GM19468 (cell line): ENCODE data around the gene SLC22A14.
"Not testable (repeated sequence)": the region's sequence is repeated elsewhere in the genome, so short reads cannot be mapped to it uniquely, and the experiment has no call there.

Experiments
- ATAC-seq: cut with Tn5 transposase; IDR thresholded peaks from one replicate; pipeline ENCODE4 v1.9.1; 2021; ENCODE audit warnings: mild to moderate bottlenecking, moderate library complexity, moderate number of reproducible peaks; ENCODE audit not compliant: unreplicated experiment; ENCODE audit errors: extremely low read depth

Gene SLC22A14

GRCh38 chr3:38268522-38268921, 13.6 kb upstream of the SLC22A14 start:
- ATAC-seq, result no peak

- ATAC-seq, result no peak
Measured at GRCh38 chr3:38270606-38271005, 11.5 kb upstream of the SLC22A14 start.

GRCh38 chr3:38271553-38271952, 10.5 kb upstream of the SLC22A14 start:
- ATAC-seq, result no peak

- ATAC-seq, result no peak
Measured at GRCh38 chr3:38274864-38275649, 7.0 kb upstream of the SLC22A14 start.

- ATAC-seq, result no peak
Measured at GRCh38 chr3:38275658-38276057, 6.4 kb upstream of the SLC22A14 start.

- ATAC-seq, result no peak
Measured at GRCh38 chr3:38276081-38276916, 5.8 kb upstream of the SLC22A14 start.

- no peak for ATAC-seq
Measured at GRCh38 chr3:38276917-38277630, 5.0 kb upstream of the SLC22A14 start.

GRCh38 chr3:38278841-38279240, 3.3 kb upstream of the SLC22A14 start:
- no peak for ATAC-seq

GRCh38 chr3:38283810-38284755, 2.0 kb downstream of the SLC22A14 start:
- ATAC-seq, result no peak

GRCh38 chr3:38284756-38285150, 2.7 kb downstream of the SLC22A14 start:
- ATAC-seq, result no peak

- not testable (repeated sequence) for ATAC-seq
Measured at GRCh38 chr3:38289286-38290217, 7.5 kb downstream of the SLC22A14 start.

- not testable (repeated sequence) for ATAC-seq
Measured at GRCh38 chr3:38297053-38297452, 15.0 kb downstream of the SLC22A14 start.

- ATAC-seq, result no peak
Measured at GRCh38 chr3:38297537-38297936, 15.4 kb downstream of the SLC22A14 start.

- ATAC-seq, result no peak
Measured at GRCh38 chr3:38297947-38298711, 16.0 kb downstream of the SLC22A14 start.

- no peak for ATAC-seq
Measured at GRCh38 chr3:38306941-38307340, 24.8 kb downstream of the SLC22A14 start.

- no peak for ATAC-seq
Measured at GRCh38 chr3:38307599-38307998, 25.5 kb downstream of the SLC22A14 start.

GRCh38 chr3:38308456-38308855, 26.4 kb downstream of the SLC22A14 start:
- ATAC-seq, result no peak

- ATAC-seq, result no peak
Measured at GRCh38 chr3:38311476-38311875, 29.4 kb downstream of the SLC22A14 start.
